Measurements from ENCODE around the gene FOXP1.

DNA sequence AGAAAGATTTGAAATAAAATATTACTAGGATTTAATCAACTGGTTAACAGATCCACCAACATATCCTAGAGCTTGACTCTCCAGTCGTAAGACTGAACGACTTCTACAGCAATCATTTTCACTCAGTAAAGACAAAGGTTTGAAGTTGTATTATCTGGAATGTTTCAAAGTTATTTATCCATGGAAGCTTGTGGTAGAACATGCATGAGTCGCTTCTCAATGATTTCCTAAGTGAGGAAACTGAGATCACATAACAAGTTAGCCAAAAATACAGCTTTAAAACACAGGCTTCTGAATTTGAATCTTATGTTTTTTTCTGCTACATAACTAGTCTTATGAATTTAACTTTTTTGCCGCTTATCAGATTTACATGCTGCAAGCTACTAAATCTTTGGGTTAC is 241.8 kb downstream of the FOXP1 start:
- TF ChIP-seq POLR2AphosphoS5 (IDR thresholded peaks at IDR 0.05) (no peak), POLR2A (IDR thresholded peaks at IDR 0.05) (no peak)
- TF ChIP-seq, protein P1, sequence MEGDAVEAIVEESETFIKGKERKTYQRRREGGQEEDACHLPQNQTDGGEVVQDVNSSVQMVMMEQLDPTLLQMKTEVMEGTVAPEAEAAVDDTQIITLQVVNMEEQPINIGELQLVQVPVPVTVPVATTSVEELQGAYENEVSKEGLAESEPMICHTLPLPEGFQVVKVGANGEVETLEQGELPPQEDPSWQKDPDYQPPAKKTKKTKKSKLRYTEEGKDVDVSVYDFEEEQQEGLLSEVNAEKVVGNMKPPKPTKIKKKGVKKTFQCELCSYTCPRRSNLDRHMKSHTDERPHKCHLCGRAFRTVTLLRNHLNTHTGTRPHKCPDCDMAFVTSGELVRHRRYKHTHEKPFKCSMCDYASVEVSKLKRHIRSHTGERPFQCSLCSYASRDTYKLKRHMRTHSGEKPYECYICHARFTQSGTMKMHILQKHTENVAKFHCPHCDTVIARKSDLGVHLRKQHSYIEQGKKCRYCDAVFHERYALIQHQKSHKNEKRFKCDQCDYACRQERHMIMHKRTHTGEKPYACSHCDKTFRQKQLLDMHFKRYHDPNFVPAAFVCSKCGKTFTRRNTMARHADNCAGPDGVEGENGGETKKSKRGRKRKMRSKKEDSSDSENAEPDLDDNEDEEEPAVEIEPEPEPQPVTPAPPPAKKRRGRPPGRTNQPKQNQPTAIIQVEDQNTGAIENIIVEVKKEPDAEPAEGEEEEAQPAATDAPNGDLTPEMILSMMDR (IDR thresholded peaks at IDR 0.05), result no peak
